ENCODE data around the gene CDH8.
"Not testable (repeated sequence)": the region's sequence is repeated elsewhere in the genome, so short reads cannot be mapped to it uniquely, and the experiment has no call there.

Gene CDH8

DNA sequence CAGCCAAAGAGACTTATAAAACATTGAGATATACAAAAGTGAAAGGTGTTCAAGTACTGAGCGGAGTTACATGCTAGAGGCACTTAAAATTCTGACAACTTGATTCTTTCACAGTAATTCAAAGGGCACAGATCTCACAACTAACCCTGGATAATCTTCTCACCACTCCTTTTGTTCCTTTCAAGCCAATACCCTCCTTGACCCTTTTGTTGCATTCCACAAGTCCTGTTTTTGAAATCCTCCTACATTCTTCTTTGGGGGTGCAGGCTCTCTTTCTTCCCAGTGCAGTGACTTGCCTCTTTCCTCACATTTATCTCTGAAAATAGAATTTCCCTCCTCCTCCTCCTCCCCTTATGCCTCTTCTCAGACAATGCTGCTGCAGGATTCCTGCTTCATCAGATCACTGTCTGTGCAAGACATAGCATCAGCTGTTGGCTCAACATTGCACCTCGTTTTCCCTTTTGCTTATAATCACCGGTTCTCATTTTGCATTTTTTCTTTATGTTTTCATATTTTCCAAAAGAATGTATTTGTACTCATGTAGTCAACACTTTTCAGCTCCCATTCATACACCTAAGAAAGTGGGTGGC lies 199.3 kb downstream of the CDH8 start:
- no peak for DNase-seq

DNA sequence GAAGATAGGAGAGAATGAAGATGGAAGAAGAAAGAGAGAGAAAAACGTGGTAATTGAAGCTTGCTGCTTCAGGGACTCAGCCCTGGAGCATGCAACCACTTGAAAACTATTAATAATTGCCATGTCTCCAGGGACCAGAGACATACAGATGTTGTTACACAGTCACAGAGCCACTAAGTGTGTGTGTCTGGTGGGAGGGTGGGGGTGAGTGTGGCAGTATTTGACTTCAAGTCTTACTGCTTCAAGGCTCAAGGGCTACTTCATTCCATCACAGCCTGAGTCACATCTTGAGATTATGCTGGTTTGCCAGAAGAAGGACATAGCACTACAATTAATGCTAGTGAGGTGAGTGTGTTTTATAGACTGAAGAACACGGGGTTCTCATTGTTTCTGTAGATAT lies 202.2 kb downstream of the CDH8 start:
- no peak for DNase-seq

DNA sequence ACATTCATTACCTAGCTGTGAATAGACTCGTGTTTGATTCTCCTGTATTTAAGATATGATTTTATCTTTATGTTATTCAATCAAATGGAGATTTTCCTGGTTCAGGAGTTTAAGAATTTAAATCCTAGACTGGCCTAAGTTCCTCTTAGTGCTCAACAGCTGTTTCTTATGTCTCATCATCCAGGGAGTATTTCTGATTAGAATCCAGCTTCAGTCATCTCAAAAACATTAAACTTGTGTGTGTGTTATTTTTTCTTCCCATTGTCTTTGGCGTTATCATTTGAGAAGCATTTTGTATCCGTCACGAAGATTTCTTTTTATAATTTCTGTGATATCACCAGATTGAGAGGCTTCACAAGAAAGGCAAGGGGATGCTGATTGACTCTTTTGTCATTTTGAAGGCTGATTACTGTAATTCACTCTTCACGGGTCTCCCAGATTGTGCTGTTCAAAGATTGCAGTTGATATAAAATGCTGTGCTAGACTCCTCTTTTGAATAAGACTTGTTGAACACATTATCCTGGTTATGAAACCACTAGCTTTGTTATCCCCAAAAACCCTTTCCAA lies 204.8 kb downstream of the CDH8 start:
- DNase-seq = no peak

DNA sequence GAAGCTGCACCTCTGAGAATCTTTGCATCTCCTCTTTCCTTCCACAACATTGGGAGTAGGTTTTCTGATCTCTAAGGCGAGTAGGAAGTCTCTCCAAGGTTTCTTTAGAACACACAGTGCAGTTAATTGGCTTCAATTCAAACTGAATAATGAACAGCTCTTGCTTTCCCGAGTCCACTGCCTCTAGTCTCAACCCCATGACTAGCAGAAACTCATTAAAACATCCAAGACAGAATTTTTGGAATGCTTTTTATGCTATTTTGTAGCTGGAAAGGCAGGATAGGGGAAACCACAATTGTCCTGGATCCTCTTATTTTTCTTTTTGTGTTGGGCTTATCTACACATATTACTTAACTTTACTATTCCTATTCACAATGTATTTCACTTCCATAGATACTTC lies 206.6 kb downstream of the CDH8 start:
- DNase-seq = no peak

DNA sequence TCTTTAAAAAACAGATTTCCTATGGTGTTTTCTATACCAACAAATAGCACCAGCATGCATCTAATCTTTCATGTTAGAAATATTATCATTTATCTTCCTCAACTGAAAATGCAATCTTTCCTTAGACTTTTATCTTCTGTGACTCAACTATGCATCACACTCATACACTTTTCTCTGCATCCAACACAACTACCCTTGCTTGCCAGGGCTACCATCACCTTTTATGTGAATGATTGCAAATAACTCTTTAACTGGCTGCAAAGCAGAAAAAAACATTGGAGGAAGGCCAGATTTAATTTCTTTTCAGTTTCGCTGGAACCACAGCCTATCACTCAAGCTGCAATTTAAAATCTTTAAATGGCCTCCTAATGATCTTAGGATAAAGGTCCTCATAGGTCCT lies 212.9 kb downstream of the CDH8 start:
- no peak for DNase-seq

DNA sequence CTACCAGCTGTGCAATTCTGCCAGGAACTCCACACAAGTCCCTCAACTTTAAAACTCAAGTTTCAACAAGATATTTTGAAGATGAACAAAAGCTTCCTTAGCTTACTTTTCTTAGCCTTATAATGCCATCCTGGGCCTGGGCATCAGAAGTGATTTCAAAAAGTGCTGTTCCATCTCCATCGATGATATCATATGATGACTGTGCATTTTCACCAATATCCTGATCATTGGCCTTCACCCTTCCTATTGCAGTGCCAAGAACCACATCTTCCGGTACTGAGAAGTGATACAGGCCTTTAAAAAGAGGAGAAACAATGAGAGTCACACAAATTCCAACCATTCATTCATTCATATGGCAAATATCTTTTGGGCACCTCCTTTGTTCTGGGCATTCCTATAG lies 215.4 kb downstream of the CDH8 start:
- no peak for DNase-seq

DNA sequence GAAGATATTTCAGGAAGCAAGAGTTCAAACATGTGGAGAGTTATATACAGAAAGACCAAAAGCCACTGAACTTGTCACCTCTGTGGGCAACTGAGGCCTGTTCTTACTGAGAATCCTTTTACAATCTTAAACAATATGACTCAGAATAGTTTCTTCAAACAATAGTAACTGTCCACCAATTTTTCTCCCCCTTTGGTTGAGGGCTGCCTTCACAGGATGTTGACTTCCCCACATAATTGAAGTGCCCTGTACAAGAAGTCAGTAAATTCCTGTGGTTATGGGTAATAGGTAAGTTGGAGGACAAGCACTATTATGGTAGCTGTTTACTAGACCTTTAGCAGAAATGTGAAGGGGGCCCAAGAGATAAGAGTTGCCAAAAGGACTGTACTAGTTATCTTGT lies 215.8 kb downstream of the CDH8 start:
- DNase-seq = no peak

DNA sequence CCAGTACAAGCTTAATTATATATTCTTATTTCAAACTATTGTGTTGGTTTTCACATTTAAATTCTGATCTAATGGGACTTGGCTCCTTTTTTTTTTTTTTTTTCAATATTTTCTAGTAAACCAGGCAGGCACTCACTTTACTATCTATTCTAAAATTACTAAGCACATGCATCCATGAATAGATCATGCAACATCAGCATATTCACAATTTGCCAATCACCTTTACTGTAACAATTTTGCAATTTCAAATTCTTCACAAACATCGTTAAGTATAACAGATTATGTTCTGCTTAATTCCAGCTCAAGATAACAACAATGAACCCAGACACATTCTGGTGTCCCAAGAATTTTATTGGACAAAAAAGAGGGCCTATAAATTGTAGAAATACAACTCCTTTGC lies 217.4 kb downstream of the CDH8 start:
- DNase-seq = no peak

DNA sequence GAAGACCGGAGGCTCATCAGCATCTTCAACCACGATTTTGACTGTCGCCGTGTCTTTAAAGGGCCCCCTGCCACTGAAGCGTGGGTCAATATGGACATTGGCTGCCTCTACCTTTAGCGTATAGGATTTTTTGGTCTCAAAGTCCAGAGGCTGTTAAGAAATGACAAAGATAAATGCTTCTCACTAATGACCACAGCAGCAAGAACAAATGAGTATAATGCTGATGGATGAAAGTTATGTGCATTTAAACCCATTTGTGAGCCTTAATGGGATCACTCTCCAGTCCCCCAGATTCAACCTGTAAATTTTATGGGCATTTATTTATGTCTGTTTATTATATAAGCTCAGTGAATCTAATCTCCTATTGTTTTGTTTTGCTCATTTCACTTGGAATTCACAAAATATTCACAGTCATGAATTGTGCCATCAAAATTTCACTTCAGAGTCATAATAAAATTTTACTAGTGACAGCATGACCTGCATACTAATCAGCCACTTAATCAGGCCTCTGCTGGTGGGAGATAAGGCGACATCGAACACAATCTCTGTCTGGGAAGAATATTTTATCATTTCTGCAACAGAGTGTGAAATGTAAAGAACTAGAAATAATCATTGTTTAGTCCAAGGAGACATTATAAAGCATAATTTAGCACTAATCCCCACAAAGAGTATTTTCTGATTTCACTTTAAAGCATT lies 218.5 kb downstream of the CDH8 start:
- DNase-seq = no peak

DNA sequence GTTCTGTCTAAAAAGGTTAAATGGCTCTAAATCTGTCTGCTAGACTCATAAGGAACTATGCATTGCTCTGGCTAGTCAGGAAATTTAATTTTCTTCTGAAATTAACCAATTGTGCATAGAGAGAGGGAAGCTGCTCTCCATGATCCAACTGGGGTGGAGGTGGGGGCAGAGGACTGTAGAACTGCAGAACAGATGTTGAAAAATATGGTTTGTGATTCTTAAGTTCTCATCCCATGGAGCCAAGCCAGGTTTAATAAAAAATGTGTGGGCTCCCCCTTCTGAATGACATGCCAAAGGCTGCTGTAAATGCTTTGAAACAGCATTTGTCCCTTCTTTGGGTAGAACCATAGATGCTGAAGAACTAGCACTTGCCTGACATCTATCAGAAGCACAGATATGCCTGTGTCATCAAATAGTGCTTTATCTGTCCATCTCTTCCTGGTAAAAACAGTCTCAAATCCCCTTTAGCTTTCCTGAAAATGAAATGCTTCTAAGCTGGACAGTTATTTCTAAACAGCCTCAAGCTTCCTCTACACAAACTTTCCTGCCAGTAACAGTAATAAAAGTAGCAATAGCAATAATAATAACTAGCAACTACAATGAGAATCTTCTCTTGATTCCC lies 221.4 kb downstream of the CDH8 start:
- no peak for DNase-seq

DNA sequence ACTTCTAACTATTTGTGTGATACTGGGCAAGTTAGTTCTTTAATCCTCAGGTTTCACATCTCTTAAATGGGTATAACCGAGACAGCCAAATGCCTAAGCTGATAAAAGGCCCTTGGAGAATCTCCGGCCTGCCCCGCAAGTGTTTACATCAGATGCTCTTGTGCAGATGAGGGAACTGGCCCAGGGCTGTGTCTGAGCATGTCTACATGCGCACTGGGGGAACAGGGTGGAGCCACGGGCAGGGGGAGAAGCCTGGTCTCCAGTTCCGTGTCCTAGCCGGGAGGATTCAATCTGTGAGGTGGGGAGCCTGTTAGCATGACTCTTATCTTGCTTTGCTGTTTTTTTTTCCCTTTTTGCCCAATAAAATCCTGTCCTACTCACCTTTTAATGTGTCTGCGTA lies 222.9 kb downstream of the CDH8 start:
- DNase-seq = no peak

DNA sequence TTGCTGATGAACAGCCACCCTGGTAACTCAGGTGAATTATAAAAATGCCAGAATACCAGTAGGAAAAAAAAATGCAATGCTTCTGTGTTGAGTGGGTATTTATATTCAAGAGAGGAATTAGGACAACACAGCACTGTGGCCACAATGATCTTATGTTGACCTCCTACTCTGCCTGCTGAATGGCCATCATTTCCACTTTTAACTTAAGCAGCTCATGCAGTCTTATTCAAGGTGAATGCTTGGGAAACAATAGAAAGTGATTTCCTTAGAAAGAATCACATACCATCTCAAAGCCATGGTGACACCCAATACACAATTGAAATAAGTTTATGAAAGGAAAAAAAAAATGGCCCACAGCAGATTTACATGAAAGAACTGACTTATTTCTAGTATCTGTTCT lies 224.0 kb downstream of the CDH8 start:
- no peak for DNase-seq

DNA sequence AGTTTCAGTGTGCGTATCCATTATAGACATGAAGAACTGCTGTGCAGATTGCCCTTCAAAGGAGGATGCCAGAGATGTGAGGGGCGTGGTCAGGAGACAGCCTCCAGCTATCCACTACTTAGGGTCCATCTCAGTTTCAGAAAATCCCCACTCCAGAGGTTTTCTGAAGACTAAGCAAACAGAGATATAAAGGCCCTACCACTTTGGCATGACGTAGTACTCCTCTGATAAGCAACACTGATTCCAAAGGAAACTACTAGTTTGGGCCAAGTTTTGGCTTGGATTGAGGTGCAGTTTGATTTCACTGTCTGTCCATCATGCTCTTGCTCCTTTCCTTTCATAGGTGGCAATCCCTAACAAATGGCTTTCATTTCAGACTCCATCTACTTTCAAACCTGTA lies 228.7 kb downstream of the CDH8 start:
- no peak for DNase-seq

DNA sequence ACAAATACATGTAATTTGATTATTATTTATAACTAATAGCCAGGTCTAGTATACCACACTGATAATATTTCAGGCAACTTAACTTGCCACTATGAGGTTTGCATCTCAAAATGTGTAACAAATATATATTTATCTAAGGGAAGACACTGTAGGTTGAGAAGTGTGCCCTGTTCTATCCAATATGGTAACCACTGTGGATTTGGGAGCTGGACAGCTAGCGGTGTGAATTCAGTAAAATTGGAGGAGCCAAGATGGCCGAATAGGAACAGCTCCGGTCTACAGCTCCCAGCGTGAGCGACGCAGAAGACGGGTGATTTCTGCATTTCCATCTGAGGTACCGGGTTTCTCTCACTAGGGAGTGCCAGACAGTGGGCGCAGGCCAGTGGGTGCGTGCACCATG lies 235.0 kb downstream of the CDH8 start:
- DNase-seq = not testable (repeated sequence)

DNA sequence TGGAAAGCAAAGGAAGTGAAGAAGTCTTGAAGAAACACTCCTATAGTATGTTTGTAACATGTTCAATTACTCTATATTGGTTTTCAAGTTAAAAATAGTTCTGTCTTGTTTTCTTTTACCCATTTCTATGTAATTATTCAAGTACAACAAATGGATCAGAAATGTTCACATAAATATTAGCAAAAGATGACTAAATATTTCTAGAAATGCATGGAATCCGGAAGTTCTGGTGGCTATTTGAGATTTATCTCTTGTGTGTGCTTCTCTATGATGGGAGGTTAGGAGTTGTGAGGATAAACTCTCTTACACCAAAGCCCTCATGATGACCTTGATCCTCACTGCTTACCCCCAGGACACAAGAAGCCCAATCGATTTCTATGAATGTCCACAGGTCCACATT lies 237.5 kb downstream of the CDH8 start:
- no peak for DNase-seq

DNA sequence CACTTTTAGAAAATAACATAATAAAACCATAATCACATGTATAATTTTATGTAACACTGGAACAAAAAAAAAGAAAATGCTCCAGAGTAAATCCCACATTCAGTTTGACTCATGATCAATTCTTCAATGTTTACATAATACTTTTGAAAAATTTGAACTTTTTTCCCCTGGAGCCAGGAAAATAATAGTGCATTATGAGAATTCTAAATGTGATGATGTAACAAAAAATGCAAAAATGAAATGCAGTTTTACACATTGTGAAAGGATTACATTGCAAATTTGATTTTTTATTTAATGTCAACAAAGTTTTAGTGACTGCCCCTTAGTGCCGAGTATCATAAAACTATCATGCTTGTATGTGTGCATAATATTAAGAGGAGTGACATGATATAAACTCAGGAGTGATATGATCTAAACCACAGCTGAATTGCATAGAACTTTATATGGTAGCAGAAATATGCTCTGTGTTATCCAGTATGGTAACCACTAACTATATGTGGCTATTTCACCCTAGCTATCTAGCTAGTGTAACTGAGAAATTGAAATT lies 238.2 kb downstream of the CDH8 start:
- no peak for DNase-seq

DNA sequence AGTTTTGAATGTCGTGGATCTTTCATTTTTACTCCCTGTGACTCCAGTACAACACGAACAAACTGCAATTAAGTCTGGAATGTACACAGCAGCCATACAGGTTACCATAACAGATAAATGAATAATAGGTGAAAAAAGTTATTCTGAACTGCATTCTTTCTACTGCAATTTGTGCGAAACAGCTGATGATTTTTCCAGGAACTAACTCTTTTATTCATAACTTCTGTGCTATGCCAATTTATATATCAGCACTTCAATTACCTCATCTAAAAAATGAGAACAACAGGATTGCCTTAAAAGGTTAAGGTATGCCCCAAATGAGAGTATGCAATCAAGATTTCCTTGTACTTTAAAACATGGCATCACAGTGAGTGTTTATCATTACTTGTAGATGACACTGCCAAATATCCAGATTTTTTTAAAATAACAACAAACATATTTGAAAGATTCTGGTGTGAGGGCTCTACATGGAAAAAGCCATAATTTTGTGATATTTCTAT lies 238.9 kb downstream of the CDH8 start:
- no peak for DNase-seq

DNA sequence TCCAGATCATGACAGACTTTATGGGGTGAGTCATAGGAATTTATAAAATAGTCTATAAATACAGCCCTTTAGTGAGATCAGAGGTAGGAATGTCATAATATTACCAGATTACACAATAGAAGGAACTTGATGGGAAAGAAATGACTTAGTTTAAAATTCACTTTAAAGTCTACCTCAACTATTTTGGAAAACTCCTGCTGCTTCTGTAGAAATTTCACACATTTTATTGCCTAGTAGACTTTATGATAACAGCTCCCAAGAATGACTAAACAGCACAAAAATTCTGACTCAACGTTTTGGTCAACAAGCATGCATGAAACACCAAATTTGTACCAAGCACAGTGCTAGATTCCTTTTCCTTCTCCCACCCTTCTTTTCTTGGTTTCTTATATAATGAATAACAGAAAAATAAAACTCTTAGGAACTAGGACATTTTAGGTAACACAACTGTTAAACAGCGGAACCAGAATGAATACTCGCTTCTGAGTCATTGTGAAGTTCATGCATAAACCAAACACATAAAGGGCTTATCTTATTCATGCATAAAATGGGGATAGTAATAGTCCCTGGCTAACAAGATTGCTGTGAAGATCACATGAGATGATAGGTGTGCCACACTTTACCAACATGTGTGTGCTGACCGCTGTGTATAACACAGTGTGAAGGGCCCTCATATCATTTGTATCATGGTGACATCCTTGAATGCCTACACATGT lies 243.9 kb downstream of the CDH8 start:
- DNase-seq = no peak

DNA sequence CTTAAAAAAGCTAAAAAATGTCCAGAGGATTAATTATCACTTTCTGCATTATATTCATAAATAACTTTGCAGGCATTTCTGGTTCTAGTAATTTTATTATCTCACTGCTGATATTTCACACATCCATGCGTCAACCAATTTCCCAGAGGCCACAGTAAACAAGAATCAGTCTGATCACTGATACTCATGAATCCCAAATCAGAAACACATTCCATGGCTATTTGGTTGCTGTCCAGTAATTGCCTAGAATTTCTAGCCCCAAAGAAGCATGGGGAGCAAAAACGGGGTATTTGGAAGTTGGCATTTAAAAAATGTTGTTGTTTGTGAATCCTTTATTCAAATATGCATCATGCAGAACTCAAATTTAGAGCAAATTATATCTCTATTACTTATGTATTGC lies 244.8 kb downstream of the CDH8 start:
- DNase-seq = no peak

DNA sequence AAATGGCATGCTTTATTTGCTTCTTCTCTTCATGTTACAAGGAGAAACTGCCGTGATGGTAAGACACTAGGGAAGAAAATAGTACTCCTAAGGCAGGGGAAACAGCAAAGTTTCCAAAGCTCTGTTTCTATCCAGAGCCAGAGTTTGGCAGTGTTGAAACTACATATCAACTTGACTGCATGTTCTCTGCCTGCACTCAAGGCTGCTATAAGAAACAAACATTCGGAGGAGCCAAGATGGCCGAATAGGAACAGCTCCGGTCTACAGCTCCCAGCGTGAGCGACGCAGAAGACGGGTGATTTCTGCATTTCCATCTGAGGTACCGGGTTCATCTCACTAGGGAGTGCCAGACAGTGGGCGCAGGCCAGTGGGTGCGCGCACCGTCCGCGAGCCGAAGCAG lies 254.4 kb downstream of the CDH8 start:
- DNase-seq = not testable (repeated sequence)

DNA sequence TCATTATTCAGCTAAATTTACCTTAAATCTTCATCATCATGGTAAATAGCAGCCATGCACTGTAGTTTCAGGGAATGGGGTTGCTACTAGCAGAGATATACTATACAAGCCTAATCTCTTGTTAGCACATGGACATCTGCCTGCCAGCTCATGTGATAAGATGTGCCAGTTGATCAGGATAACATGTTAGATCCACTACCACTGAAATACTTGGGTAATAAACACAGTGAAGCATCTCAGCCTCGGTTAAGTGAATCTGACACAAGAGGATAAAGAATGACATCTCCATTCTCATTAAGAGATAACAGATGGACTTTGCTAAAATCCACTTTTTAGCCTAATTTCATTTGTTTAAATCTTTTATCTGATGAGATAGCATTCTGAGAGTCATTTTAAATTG lies 256.1 kb downstream of the CDH8 start:
- no peak for DNase-seq

DNA sequence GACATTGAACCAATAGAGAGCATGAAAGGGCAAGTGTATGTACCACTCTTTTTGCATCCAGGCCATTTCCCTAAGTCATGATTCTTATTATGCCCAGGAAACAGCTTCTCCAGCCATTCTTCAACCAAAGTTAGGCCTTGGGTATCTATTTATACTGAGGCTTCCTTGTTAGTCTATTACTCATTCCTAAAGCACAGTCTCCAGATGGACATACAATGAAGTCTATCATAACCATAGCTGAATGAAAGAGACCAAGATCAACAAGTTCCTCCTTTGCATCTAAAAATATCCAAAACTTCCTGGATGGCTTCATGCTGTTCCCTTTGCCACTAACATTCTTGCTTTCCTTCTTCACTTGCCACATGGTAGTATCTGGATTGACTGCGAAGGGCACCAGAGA lies 265.9 kb downstream of the CDH8 start:
- no peak for DNase-seq

DNA sequence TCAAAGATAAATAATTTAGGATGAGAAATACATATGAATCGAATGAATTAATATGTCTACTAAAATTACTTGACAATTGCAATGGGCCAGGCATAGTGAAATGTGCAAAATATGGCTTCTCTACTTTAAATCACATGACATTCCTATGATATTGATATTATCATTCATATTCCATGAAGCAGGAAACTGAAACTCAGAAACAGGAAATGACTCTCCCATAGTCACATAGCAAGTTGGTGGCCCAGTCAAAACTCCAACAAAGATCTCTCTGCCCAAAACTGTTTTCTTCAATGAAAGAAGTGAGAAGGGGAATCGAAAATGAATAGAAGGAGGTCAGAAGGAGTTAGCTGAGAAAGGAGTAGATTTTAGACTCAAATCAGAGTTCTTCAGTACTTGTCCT lies 272.2 kb downstream of the CDH8 start:
- DNase-seq = no peak
